SU-DHL-6 (cell line): ENCODE data around the gene SERPINA5.
"Not testable (repeated sequence)": the region's sequence is repeated elsewhere in the genome, so short reads cannot be mapped to it uniquely, and the experiment has no call there.

Experiments used
- H2AFZ ChIP-seq: fragments of 200-600 bp; sonication (generic); 2 replicates; pipeline ENCODE4 v1.6.1; 2014; ENCODE audit warnings: low read depth, mild to moderate bottlenecking, moderate library complexity, mixed read lengths, antibody characterized with exemption, low read length; ENCODE audit not compliant: severe bottlenecking
- H3F3A ChIP-seq: fragments of 200-600 bp; shearing (Covaris generic); 2 replicates; pipeline ENCODE4 v1.6.0; 2016; ENCODE audit warnings: antibody characterized with exemption, mild to moderate bottlenecking; ENCODE audit not compliant: insufficient read depth
- H3K27ac ChIP-seq: fragments of 200-600 bp; sonication (generic); 2 replicates; pipeline ENCODE4 v1.5.1; 2016; ENCODE audit warnings: low read depth, mild to moderate bottlenecking, low read length, moderate library complexity, mixed read lengths
- H3K27me3 ChIP-seq: fragments of 200-600 bp; sonication (generic), shearing (Covaris generic); 2 replicates; pipeline ENCODE4 v1.6.0; 2014; ENCODE audit warnings: mild to moderate bottlenecking, low read length
- H3K36me3 ChIP-seq: fragments of 200-600 bp; sonication (generic); 2 replicates; pipeline ENCODE4 v1.6.1; 2014; ENCODE audit warnings: mild to moderate bottlenecking, low read length, mixed read lengths
- H3K4me2 ChIP-seq: fragments of 300-600, 200-600 bp; shearing (Covaris generic), sonication (generic); 2 replicates; pipeline ENCODE4 v1.6.0; 2014; ENCODE audit warnings: low read length, low read depth, mild to moderate bottlenecking; ENCODE audit not compliant: poor library complexity, severe bottlenecking
- H3K4me3 ChIP-seq: fragments of 200-600 bp; sonication (generic); 2 replicates; pipeline ENCODE4 v1.5.1; 2014; ENCODE audit warnings: antibody characterized with exemption, low read length, mild to moderate bottlenecking, mixed read lengths; ENCODE audit not compliant: insufficient read depth, poor library complexity, severe bottlenecking
- H3K79me2 ChIP-seq: fragments of 200-600 bp; sonication (generic); 2 replicates; pipeline ENCODE4 v1.6.1; 2014; ENCODE audit warnings: mild to moderate bottlenecking, low read length, moderate library complexity; ENCODE audit not compliant: insufficient read depth
- H3K9ac ChIP-seq: fragments of 200-600 bp; sonication (generic); 2 replicates; pipeline ENCODE4 v1.7.0; 2014; ENCODE audit warnings: mild to moderate bottlenecking, low read length
- H3K9me2 ChIP-seq: fragments of 200-600 bp; sonication (generic); replicated peaks from 2 replicates; pipeline ENCODE4 v1.6.1; 2014; ENCODE audit warnings: low read length; ENCODE audit not compliant: insufficient read depth
- H3K9me3 ChIP-seq: fragments of 200-600 bp; sonication (generic); 2 replicates; pipeline ENCODE4 v1.6.1; 2014; ENCODE audit warnings: low read length, mixed read lengths; ENCODE audit not compliant: insufficient read depth
- H4K20me1 ChIP-seq: fragments of 200-600 bp; sonication (generic); 2 replicates; pipeline ENCODE4 v1.6.1; 2014; ENCODE audit warnings: low read depth, mild to moderate bottlenecking, antibody characterized with exemption, low read length, moderate library complexity, mixed read lengths
- EZH2phosphoT487 ChIP-seq: fragments of 200-600 bp; sonication (generic), shearing (Covaris generic); conservative IDR thresholded peaks from 2 replicates; pipeline ENCODE4 v1.6.1; 2018; ENCODE audit warnings: mild to moderate bottlenecking, antibody characterized with exemption, low read length, moderate library complexity, mixed read lengths
- TF ChIP-seq, protein P1 (sequence below): fragments of 200-600 bp; sonication (generic); IDR thresholded peaks from one replicate; pipeline ENCODE4 v1.5.1; 2017; ENCODE audit warnings: antibody characterized with exemption, mild to moderate bottlenecking, low read length, moderate library complexity; ENCODE audit not compliant: insufficient read depth, poor library complexity, severe bottlenecking

Gene SERPINA5

DNA sequence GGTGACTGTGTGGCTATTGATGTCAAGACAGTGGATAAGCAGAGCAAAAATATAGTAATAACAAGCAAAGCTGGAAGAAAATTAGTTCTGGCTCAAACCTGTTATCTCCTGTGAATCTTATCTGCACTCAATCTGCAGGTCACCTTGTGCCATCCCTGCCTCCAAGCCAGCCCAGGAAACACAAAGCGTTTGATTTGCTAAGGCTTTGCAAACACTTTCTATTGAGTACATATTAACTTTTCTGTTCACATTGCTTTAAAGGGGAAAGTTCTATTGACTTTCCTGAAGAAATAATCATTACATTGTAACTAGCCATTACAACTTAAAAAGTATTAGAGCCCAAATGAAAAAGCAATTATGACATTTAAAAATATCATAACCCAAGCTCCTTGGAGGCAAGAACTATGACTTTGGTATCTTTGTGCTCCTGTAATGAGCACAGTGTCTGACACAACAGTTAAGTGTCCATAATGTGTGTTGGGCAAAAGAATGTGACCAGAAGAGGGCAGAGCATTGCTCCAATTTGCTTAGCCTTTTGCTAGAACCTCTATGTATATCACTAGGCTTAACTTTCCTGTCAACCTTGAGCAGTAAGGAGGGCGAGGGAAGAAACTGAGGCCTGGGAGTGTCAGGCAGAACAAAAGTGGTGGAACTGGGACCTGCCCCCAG, 55.7 kb downstream of the SERPINA5 start:
- TF ChIP-seq EZH2phosphoT487: no peak
- Histone ChIP-seq H2AFZ (no peak overlapping the region), H3K36me3 (no peaks in the 10 kb centered on the region), H3K27ac (no peak overlapping the region), H3F3A (no peaks in the 10 kb centered on the region), H3K79me2 (no peaks in the 10 kb centered on the region), H3K4me2 (no peak overlapping the region), H3K9me3 (no peaks in the 10 kb centered on the region), H4K20me1 (no peaks in the 10 kb centered on the region), H3K9ac (no peak overlapping the region), H3K4me3 (no peak overlapping the region), H3K9me2 (no peaks in the 10 kb centered on the region), H3K27me3 (no peaks in the 10 kb centered on the region)

DNA sequence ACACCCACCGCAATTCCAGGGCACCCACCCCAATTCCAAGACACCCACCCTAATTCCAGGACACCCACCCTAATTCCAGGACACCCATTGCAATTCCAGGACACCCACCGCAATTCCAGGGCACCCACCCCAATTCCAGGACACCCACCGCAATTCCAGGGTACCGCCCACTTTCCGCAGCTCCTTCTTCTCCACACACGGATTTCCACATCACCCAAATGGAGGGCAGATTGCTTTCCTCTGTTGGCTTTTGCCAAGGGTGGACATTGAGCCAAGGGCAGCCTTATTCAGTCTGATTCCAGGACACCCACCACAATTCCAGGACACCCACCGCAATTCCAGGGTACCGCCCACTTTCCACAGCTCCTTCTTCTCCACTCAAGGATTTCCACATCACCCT, 56.6 kb downstream of the SERPINA5 start:
- H3K79me2 ChIP-seq, H3K4me2 ChIP-seq, H3K36me3 ChIP-seq, H3K27me3 ChIP-seq, H3K27ac ChIP-seq, H3K9me2 ChIP-seq, H3K9ac ChIP-seq, H3K4me3 ChIP-seq, H3F3A ChIP-seq, H4K20me1 ChIP-seq, H2AFZ ChIP-seq, H3K9me3 ChIP-seq: not testable (repeated sequence)

DNA sequence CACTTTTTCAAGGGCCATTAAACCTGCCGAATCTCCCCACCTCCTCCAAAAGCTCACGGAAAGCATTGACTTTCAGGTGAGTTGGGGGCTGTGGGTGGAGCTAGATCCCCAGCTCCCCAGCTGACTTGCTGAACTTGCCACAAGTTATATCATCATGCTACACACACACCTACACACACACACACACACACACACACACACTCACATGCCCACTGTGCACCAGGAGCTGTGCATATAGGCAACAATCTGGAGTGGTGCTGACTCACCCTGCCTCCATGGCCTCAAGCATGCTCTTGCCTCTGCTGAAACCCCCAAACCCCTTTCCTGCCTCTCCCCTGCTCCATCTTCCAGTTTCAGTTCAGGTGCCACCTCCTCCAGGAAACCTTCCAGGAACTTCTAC, 57.1 kb downstream of the SERPINA5 start:
- Histone ChIP-seq H3F3A (no peaks in the 10 kb centered on the region), H2AFZ (no peak overlapping the region), H3K36me3 (no peaks in the 10 kb centered on the region), H4K20me1 (no peaks in the 10 kb centered on the region), H3K79me2 (no peaks in the 10 kb centered on the region), H3K9me3 (no peaks in the 10 kb centered on the region), H3K9ac (no peak overlapping the region), H3K27me3 (no peaks in the 10 kb centered on the region), H3K4me2 (no peak overlapping the region), H3K4me3 (no peak overlapping the region), H3K9me2 (no peaks in the 10 kb centered on the region), H3K27ac (no peak overlapping the region)
- TF ChIP-seq, protein P1, sequence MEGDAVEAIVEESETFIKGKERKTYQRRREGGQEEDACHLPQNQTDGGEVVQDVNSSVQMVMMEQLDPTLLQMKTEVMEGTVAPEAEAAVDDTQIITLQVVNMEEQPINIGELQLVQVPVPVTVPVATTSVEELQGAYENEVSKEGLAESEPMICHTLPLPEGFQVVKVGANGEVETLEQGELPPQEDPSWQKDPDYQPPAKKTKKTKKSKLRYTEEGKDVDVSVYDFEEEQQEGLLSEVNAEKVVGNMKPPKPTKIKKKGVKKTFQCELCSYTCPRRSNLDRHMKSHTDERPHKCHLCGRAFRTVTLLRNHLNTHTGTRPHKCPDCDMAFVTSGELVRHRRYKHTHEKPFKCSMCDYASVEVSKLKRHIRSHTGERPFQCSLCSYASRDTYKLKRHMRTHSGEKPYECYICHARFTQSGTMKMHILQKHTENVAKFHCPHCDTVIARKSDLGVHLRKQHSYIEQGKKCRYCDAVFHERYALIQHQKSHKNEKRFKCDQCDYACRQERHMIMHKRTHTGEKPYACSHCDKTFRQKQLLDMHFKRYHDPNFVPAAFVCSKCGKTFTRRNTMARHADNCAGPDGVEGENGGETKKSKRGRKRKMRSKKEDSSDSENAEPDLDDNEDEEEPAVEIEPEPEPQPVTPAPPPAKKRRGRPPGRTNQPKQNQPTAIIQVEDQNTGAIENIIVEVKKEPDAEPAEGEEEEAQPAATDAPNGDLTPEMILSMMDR: no peak
- no peak for TF ChIP-seq EZH2phosphoT487

DNA sequence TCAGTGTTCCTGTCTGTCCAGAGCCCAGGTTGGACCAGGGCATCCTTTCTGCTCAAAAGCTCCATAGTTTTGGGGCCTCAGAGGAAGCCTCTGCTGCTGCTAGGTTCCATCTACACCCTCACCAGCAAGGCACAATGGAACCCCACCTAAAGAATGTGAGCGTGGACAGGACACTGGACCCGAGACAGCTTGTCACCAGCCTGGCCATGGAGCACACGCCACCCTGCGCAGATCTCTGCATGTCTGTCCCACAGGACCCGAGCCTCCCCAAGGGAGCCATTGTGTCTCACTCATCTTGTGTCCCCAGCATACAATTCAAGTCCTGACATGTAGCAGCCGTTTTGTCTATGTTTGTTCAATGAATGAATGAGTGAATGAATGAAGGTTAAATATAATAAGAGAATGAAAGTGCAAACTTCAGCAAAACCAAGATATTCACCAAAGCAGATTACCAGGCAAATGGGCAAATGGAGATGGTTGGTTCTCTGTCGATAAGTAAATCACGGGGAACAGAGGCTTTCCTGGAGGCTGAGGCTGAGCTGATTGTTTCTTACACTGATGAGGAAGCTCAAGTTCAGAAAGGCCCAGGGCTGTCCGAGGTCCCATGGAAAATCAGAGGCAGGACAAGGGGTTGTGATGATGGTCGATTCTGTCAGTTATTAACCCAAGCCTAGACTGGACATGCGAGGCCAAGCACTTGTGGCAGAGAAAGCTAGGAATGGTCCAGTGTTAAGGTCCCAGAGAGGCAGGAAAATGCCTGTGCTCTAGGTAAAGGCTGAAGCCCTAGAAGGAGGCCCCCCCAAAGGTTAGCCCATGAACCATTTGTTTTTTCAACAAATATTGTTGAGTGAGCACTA, 58.0 kb downstream of the SERPINA5 start:
- no peak overlapping the region for H3K4me3 ChIP-seq
- no peak overlapping the region for H2AFZ ChIP-seq
- H3K4me2 ChIP-seq: no peak overlapping the region

More for the DNA sequence above, 58.0 kb downstream of the SERPINA5 start:
- no peaks in the 10 kb centered on the region for H3K27me3 ChIP-seq
- H3F3A ChIP-seq: no peaks in the 10 kb centered on the region
- no peaks in the 10 kb centered on the region for H3K79me2 ChIP-seq
- no peaks in the 10 kb centered on the region for H3K9me2 ChIP-seq
- no peak overlapping the region for H3K27ac ChIP-seq
- no peak overlapping the region for H3K9ac ChIP-seq
- TF ChIP-seq, protein P1: no peak
- TF ChIP-seq EZH2phosphoT487: no peak
- H3K36me3 ChIP-seq: no peaks in the 10 kb centered on the region
- no peaks in the 10 kb centered on the region for H4K20me1 ChIP-seq
- no peaks in the 10 kb centered on the region for H3K9me3 ChIP-seq
